SK-N-SH (cell line): ENCODE measurements around the gene NFIX. TPM values are rescaled to one million over a fixed set of nuclear protein-coding genes. Genes with fewer than 3 reads are reported as not detected.

Source experiments
- CTCF ChIA-PET: fragments of 300-600, 350-600 bp; formaldehyde crosslinking; extraction: SDS; loops from one replicate; lab custom pipeline; 2021; lab: Yijun Ruan, JAX
- POLR2A ChIA-PET: fragments of 350-600 bp; sonication (Branson Sonifier 250); formaldehyde crosslinking; extraction: SDS; loops from one replicate; lab custom pipeline; 2020; ENCODE audit warnings: antibody characterized with exemption, inconsistent platforms; lab: Yijun Ruan, JAX
- DNase-seq: peaks from one replicate; pipeline ENCODE4 v3.0.0; 2012
- H2AFZ ChIP-seq: fragments of 200-600 bp; sonication (generic); 2 replicates; pipeline ENCODE4 v1.8.1; 2016; ENCODE audit warnings: antibody characterized with exemption, mild to moderate bottlenecking, low read depth
- H3F3A ChIP-seq: fragments of 200-600 bp; sonication (generic); replicated peaks from 2 replicates; pipeline ENCODE3; 2016; ENCODE audit warnings: antibody characterized with exemption, mild to moderate bottlenecking; ENCODE audit not compliant: insufficient read depth
- H3K27ac ChIP-seq, 2 experiments: fragments of 200-500 bp in 1 of 2; fragments of 200-600 bp in 1 of 2; sonication (Bioruptor generic) in 1 of 2; sonication (generic), shearing (Covaris generic) in 1 of 2; 2 replicates each; pipeline versions ENCODE4 v1.5.1 to v1.6.1; 2014 to 2016; ENCODE audit warnings: low read depth in 2 of 2, inconsistent platforms in 1 of 2, low read length in 1 of 2, mild to moderate bottlenecking in 1 of 2, mixed read lengths in 1 of 2
- H3K27me3 ChIP-seq: fragments of 200-600 bp; sonication (generic), shearing (Covaris generic); 2 replicates; pipeline ENCODE4 v1.6.1; 2016; ENCODE audit warnings: mixed run types; ENCODE audit not compliant: insufficient read depth
- H3K36me3 ChIP-seq, 2 experiments: fragments of 200-500 bp in 1 of 2; fragments of 200-600 bp in 1 of 2; sonication (Bioruptor generic) in 1 of 2; sonication (generic) in 1 of 2; replicated peaks in 1 of 2; 2 replicates each; pipeline versions ENCODE3 to v1.5.1; 2014 to 2016; ENCODE audit warnings: low read length in 1 of 2, mild to moderate bottlenecking in 1 of 2; ENCODE audit not compliant: insufficient read depth in 2 of 2, control insufficient read depth in 1 of 2
- H3K4me1 ChIP-seq, 2 experiments: fragments of 200-500 bp in 1 of 2; fragments of 200-600 bp in 1 of 2; sonication (Bioruptor generic) in 1 of 2; sonication (generic), shearing (Covaris generic) in 1 of 2; 2 replicates each; pipeline versions ENCODE4 v1.5.1 to v1.6.1; 2014 to 2016; ENCODE audit warnings: low read depth in 1 of 2, low read length in 1 of 2, mixed run types in 1 of 2; ENCODE audit not compliant: insufficient read depth in 2 of 2, control insufficient read depth in 1 of 2
- H3K4me2 ChIP-seq: fragments of 200-600 bp; sonication (generic), shearing (Covaris generic); 2 replicates; pipeline ENCODE4 v1.6.1; 2017; ENCODE audit warnings: mixed run types
- H3K4me3 ChIP-seq, 2 experiments: fragments of 200-500 bp in 1 of 2; fragments of 200-600 bp in 1 of 2; sonication (Bioruptor generic) in 1 of 2; sonication (generic), shearing (Covaris generic) in 1 of 2; 2 replicates each; pipeline versions ENCODE4 v1.5.1 to v1.8.1; 2014 to 2016; ENCODE audit warnings: low read depth in 2 of 2, inconsistent platforms in 1 of 2, low read length in 1 of 2, mild to moderate bottlenecking in 1 of 2, mixed read lengths in 1 of 2, moderate library complexity in 1 of 2
- H3K79me2 ChIP-seq: fragments of 200-600 bp; sonication (generic); 2 replicates; pipeline ENCODE4 v1.8.1; 2017; ENCODE audit warnings: mild to moderate bottlenecking; ENCODE audit not compliant: insufficient read depth
- H3K9ac ChIP-seq: fragments of 200-600 bp; sonication (generic); 2 replicates; pipeline ENCODE4 v1.6.1; 2017; ENCODE audit warnings: mixed run types
- H3K9me2 ChIP-seq: fragments of 200-600 bp; sonication (generic); 2 replicates; pipeline ENCODE4 v1.6.1; 2017; ENCODE audit warnings: mixed run types
- H3K9me3 ChIP-seq: fragments of 200-600 bp; sonication (generic); 2 replicates; pipeline ENCODE4 v1.6.1; 2017; ENCODE audit warnings: mixed run types, mild to moderate bottlenecking, moderate library complexity
- H4K20me1 ChIP-seq: fragments of 200-600 bp; sonication (generic); 2 replicates; pipeline ENCODE4 v1.6.1; 2017; ENCODE audit warnings: mild to moderate bottlenecking, mixed run types; ENCODE audit not compliant: insufficient read depth
- CHD2 ChIP-seq: fragments of 150-350 bp; IDR thresholded peaks from 2 replicates; pipeline ENCODE4 v1.6.1; 2018; ENCODE audit warnings: low read length; ENCODE audit not compliant: partially characterized antibody
- CTCF ChIP-seq: fragments of 200-600 bp; sonication (generic); IDR thresholded peaks from 2 replicates; pipeline ENCODE4 v1.6.1; 2017; ENCODE audit warnings: antibody characterized with exemption, mild to moderate bottlenecking, moderate library complexity
- ELF1 ChIP-seq: IDR thresholded peaks from 2 replicates; pipeline ENCODE4 v1.4.0; 2012
- EP300 ChIP-seq, 2 experiments: IDR thresholded peaks; 2 replicates each; pipeline versions ENCODE4 v1.4.0 to v1.6.1; 2012; ENCODE audit warnings: borderline replicate concordance in 1 of 2, low read depth in 1 of 2, low read length in 1 of 2
- FOSL2 ChIP-seq: IDR thresholded peaks from 2 replicates; pipeline ENCODE4 v1.4.0; 2012; ENCODE audit warnings: low read depth, mild to moderate bottlenecking, moderate library complexity, borderline replicate concordance
- FOXM1 ChIP-seq: IDR thresholded peaks from 2 replicates; pipeline ENCODE4 v1.4.0; 2012; ENCODE audit warnings: low read depth, mild to moderate bottlenecking
- GABPA ChIP-seq: IDR thresholded peaks from 2 replicates; pipeline ENCODE4 v1.4.0; 2012; ENCODE audit warnings: low read depth, mild to moderate bottlenecking
- JUND ChIP-seq: IDR thresholded peaks from 2 replicates; pipeline ENCODE4 v1.4.0; 2012
- NRF1 ChIP-seq: IDR thresholded peaks from 2 replicates; pipeline ENCODE4 v1.6.1; 2012; ENCODE audit warnings: low read depth, mild to moderate bottlenecking, low read length
- POLR2AphosphoS5 ChIP-seq: IDR thresholded peaks from 2 replicates; pipeline ENCODE4 v1.6.1; 2012; ENCODE audit warnings: low read depth, low read length
- RAD21 ChIP-seq: IDR thresholded peaks from 2 replicates; pipeline ENCODE4 v1.6.1; 2012; ENCODE audit warnings: mild to moderate bottlenecking, low read length
- RCOR1 ChIP-seq: fragments of 150-350 bp; IDR thresholded peaks from 2 replicates; pipeline ENCODE4 v1.6.1; 2017; ENCODE audit warnings: antibody characterized with exemption, low read length
- RFX5 ChIP-seq: IDR thresholded peaks from 2 replicates; pipeline ENCODE4 v1.6.1; 2012; ENCODE audit warnings: mild to moderate bottlenecking, improper control_type of control experiment, low read length
- SMC3 ChIP-seq: IDR thresholded peaks from 2 replicates; pipeline ENCODE4 v1.6.1; 2012; ENCODE audit warnings: low read depth, low read length, improper control_type of control experiment
- TEAD4 ChIP-seq: IDR thresholded peaks from 2 replicates; pipeline ENCODE4 v1.4.0; 2012; ENCODE audit warnings: mild to moderate bottlenecking, borderline replicate concordance; ENCODE audit not compliant: insufficient read depth
- USF2 ChIP-seq: fragments of 150-350 bp; IDR thresholded peaks from 2 replicates; pipeline ENCODE4 v1.6.1; 2017; ENCODE audit warnings: antibody characterized with exemption, low read length, low read depth, borderline replicate concordance
- WGBS: methylation state at CpG from one replicate; pipeline ENCODE4 v1.1.6; 2017; ENCODE audit warnings: low lambda C conversion rate; 5-methylcytosine and 5-hydroxymethylcytosine counted together
- polyA plus RNA-seq, 3 experiments: library from polyadenylated mRNA; depleted of rRNA; stranded (reverse); fragments of >200 nt; gene quantifications; 2 replicates each; pipeline ENCODE4 v1.2.3, GENCODE V29; 2012
- TF ChIP-seq, protein P1 (sequence below): IDR thresholded peaks from 2 replicates; pipeline ENCODE4; 2012
- TF ChIP-seq, protein P2 (sequence below): IDR thresholded peaks from 2 replicates; pipeline ENCODE4 v1.4.0; 2012; ENCODE audit warnings: low read depth, borderline replicate concordance
- TF ChIP-seq, protein P3 (sequence below): IDR thresholded peaks from 2 replicates; pipeline ENCODE4 v1.4.0; 2012; ENCODE audit warnings: low read depth

The NFIX gene
- polyA plus RNA-seq, 1 of the 3 experiments (the other 2 are of a cell fraction): 14.8 TPM

GRCh38 chr19:12974301-12975220 lies 20.7 kb upstream of the NFIX start:
- ChIA-PET CTCF (interaction anchor here (0.6 to 24.6 kb wide), 9 partner anchors 8 to 175 kb away, joined by 3 to 603 read pairs (median 6); partner anchors contain the start of genes DAND5, IER2 and STX10), POLR2A (interaction anchor here (0.7 to 2.5 kb wide), 8 partner anchors 9 to 178 kb away, joined by 3 to 17 read pairs (median 4); partner anchors contain the start of gene CALR)
- peak; percentile 78 for DNase-seq
- Histone ChIP-seq H3K4me2 (no peak overlapping the region), H3K4me1 (peaks cover 2 to 27% of the 10 kb centered on the region in 2 experiments; a peak in 2 of 4 replicates), H3K9ac (no peak overlapping the region), H3K36me3 (no peaks in the 10 kb centered on the region), H4K20me1 (no peaks in the 10 kb centered on the region), H3K9me2 (no peaks in the 10 kb centered on the region), H3F3A (peaks cover 11% of the 10 kb centered on the region), H3K4me3 (no peak overlapping the region), H3K9me3 (no peaks in the 10 kb centered on the region), H2AFZ (no peak overlapping the region), H3K79me2 (no peaks in the 10 kb centered on the region), H3K27me3 (no peaks in the 10 kb centered on the region), H3K27ac (peak overlapping the region in 1 of 2 experiments; percentile 92; a peak in 2 of 4 replicates)
- TF ChIP-seq RAD21 (peak; percentile 28), RCOR1 (0 out of 2 replicates have a peak, but pooled peaks have one; percentile 33), CHD2 (peak; percentile 35), FOSL2 (no peak), EP300 (IDR thresholded peaks at IDR 0.05; ENCODE audit: borderline replicate concordance in 1 of 2, low read depth in 1 of 2, low read length in 1 of 2) (peak in 1 of 2 experiments; percentile 84; a peak in 2 of 4 replicates), TEAD4 (no peak)
- TF ChIP-seq, protein P1, sequence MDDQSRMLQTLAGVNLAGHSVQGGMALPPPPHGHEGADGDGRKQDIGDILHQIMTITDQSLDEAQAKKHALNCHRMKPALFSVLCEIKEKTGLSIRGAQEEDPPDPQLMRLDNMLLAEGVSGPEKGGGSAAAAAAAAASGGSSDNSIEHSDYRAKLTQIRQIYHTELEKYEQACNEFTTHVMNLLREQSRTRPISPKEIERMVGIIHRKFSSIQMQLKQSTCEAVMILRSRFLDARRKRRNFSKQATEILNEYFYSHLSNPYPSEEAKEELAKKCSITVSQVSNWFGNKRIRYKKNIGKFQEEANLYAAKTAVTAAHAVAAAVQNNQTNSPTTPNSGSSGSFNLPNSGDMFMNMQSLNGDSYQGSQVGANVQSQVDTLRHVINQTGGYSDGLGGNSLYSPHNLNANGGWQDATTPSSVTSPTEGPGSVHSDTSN: no peak
- TF ChIP-seq, protein P2, sequence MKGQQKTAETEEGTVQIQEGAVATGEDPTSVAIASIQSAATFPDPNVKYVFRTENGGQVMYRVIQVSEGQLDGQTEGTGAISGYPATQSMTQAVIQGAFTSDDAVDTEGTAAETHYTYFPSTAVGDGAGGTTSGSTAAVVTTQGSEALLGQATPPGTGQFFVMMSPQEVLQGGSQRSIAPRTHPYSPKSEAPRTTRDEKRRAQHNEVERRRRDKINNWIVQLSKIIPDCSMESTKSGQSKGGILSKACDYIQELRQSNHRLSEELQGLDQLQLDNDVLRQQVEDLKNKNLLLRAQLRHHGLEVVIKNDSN: no peak
- 66% methylated on average over 9 of the region's 19 CpGs for WGBS

- Histone ChIP-seq H3K79me2 (no peaks in the 10 kb centered on the region), H3K4me3 (no peak overlapping the region), H3F3A (peaks cover 3% of the 10 kb centered on the region), H2AFZ (no peak overlapping the region), H3K4me1 (peaks cover 0 to 21% of the 10 kb centered on the region in 2 experiments; a peak in 1 of 4 replicates), H3K9ac (no peak overlapping the region), H3K36me3 (no peaks in the 10 kb centered on the region), H3K9me2 (no peaks in the 10 kb centered on the region), H4K20me1 (no peaks in the 10 kb centered on the region), H3K9me3 (no peaks in the 10 kb centered on the region), H3K27me3 (no peaks in the 10 kb centered on the region), H3K27ac (peak overlapping the region in 1 of 2 experiments; percentile 92; a peak in 2 of 4 replicates), H3K4me2 (no peak overlapping the region)
- DNase-seq: peak; percentile 87
- CTCF ChIA-PET: interaction anchor here (0.6 to 24.6 kb wide), 14 partner anchors 9 to 177 kb away, joined by 3 to 603 read pairs (median 4); partner anchors contain the start of genes DAND5, IER2 and STX10
- POLR2A ChIA-PET: interaction anchor here (1.0 to 2.5 kb wide), 8 partner anchors 10 to 188 kb away, joined by 3 to 17 read pairs (median 5); partner anchors contain the start of gene CALR
- 20% methylated on average over 1 of the region's 17 CpGs for WGBS
- TF ChIP-seq GABPA: no peak
- no peak for TF ChIP-seq ELF1
- TF ChIP-seq FOXM1: no peak
- TF ChIP-seq USF2: no peak
- no peak for TF ChIP-seq SMC3
- TF ChIP-seq EP300 (IDR thresholded peaks at IDR 0.05; ENCODE audit: borderline replicate concordance in 1 of 2, low read depth in 1 of 2, low read length in 1 of 2): peak in 1 of 2 experiments; percentile 89; a peak in 2 of 4 replicates
- no peak for TF ChIP-seq CTCF
- TF ChIP-seq JUND: no peak
- no peak for TF ChIP-seq POLR2AphosphoS5
- TF ChIP-seq, protein P3, sequence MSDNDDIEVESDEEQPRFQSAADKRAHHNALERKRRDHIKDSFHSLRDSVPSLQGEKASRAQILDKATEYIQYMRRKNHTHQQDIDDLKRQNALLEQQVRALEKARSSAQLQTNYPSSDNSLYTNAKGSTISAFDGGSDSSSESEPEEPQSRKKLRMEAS: no peak
- TF ChIP-seq NRF1: no peak
- TF ChIP-seq RFX5: 0 out of 2 replicates have a peak, but pooled peaks have one; percentile 29
These were observed 20.0 kb upstream of the NFIX start for GRCh38 chr19:12975221-12975741.
